ENCODE results near the gene SLC44A1. TPM values are rescaled to one million over a fixed set of nuclear protein-coding genes. Genes with fewer than 3 reads are reported as not detected.
A peak's percentile ranks its signal among the peaks of the same experiment; 100 is the strongest.
"Not testable (repeated sequence)": the region's sequence is repeated elsewhere in the genome, so short reads cannot be mapped to it uniquely, and the experiment has no call there.

SLC44A1 gene
- total RNA-seq, 1 experiment from 2014 or later, result 25.0 TPM

GRCh38 chr9:105241356-105242043 is 3.0 kb upstream of the SLC44A1 start:
- no peak for DNase-seq (ENCODE audit: low spot score)
- in situ Hi-C loops (cut with HindIII; ENCODE audit: low sequenced_read_pairs), result no loop called here

DNA sequence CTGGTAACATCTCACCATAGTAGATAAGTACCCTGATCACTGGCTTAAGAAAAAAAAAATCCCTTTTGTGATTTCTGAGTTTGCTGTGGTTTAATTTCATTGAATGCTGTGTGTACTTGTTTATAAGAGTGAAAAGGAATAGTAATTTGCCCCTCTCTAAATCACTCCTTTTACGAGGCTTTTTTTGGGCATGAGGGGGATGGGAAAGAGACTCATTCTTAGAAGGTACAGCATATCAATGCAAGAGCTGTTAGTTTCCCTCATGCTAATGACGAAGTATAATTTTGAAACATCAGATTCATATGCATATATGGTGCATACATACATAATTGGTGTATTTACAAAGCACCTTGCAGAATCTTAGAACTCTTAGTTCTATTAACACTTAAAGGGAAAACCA is 2.4 kb upstream of the SLC44A1 start:
- DNase-seq (ENCODE audit: low spot score), result no peak
- in situ Hi-C loops (cut with HindIII; ENCODE audit: low sequenced_read_pairs), result no loop called here

GRCh38 chr9:105242557-105242956 is 1.9 kb upstream of the SLC44A1 start:
- in situ Hi-C loops (cut with HindIII; ENCODE audit: low sequenced_read_pairs), result no loop called here
- no peak for DNase-seq (ENCODE audit: low spot score)

DNA sequence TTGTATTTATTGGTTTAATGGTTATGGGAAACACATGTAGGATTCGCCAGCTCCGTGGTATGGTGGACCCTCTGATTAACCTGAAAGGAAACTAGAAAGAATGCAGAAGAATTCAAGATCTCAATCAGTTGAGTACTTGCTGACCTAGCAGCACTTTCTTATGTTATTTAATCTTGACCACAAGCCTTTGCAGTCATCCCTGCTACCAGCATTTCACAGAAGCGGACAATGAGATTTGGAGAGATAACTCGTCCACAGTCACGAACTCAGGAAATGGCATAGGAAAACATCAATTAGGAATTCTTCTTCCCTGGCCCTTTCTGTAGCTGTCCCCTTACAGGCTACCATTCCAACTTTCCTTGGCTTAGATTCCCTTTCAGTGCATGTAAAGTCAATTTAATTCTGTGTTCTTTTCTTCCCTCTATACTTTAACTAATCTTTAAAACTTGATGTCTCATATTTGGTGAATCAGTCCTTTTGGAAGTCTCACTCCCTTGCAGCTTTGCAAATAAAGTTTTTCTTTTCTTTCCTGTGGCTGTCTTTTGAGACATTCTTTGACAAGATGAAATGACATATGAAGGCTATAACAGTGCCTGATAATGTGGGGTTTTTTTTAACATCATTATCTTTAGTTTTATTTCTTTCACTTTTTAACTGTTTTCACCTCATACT is 1.3 kb upstream of the SLC44A1 start:
- in situ Hi-C loops (cut with HindIII; ENCODE audit: low sequenced_read_pairs), result no loop called here
- DNase-seq (ENCODE audit: low spot score), result no peak

DNA sequence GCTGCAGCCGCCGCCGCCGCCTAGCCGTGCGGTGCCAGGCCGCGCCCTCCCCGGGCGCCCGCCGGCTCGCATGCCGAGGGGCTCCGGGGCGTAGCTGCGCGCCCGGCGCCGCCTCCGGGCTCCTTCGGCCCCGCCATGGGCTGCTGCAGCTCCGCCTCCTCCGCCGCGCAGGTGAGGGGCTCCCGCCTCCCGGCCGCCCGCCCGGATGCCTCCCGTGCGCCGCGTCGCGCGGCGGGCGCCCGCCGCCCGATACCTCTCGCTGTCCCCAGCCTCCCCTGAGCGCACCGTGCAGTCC is 230 bp downstream of the SLC44A1 start:
- in situ Hi-C loops (cut with HindIII; ENCODE audit: low sequenced_read_pairs), result no loop called here

DNA sequence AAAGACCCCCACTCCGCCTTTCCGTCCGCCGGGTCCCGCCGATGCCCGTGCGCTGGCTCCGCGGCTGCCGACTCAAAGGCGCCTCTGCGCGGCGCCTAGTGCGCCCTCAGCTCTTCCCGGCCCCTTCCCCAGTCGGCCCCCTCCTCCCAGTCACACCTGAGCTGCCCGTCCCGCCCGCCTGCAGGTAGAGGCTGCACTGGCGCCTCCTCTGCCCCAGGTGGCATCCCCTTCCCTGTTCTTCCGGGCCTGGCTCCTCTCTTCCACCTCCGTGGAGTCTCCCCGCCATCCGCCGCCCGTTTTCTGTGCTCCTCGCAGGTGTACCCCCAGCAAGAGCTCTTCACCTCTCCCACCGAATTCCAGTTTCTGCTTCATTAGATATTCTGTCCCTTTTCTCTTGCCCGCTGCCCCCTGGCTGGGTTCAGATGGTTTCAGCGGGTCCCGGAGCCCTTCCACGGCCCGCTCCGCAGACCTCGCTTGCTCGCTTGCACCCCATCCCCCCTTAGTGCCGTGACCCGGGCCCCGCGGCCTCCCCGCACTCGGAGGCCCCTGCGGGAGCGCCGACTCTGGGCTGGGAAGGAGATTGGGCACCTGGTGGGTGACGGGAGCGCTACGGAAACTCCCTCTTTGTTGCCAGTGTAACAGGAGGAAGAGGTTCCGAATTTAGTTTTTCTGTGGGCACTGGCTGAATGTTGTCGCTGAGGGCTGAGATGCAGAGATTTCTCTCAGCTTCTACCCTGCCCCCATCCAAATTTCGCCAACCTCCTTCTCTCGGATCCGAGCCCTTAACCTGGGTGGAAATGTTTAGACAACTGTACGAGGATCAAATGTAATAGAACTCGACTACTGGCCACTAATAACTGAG is 809 bp downstream of the SLC44A1 start:
- DNase-seq (ENCODE audit: low spot score), result peak; percentile 84
- in situ Hi-C loops (cut with HindIII; ENCODE audit: low sequenced_read_pairs), result no loop called here

More for the DNA sequence above, 230 bp downstream of the SLC44A1 start:
- DNase-seq (ENCODE audit: low spot score), result no peak

DNA sequence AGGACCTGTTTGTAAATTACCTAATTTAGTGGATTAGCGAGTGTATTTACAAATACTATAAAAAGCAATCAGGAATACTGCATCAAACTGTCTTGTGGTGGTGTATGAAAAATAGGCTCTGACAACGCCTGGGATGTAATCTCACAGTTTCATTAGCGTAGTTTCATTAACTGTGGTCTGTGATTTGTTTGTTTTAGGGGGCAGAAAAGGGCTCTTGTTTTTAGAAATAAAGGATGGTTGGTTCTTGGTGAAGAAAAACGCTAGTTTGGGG is 1.4 kb downstream of the SLC44A1 start:
- no peak for DNase-seq (ENCODE audit: low spot score)
- in situ Hi-C loops (cut with HindIII; ENCODE audit: low sequenced_read_pairs), result no loop called here

DNA sequence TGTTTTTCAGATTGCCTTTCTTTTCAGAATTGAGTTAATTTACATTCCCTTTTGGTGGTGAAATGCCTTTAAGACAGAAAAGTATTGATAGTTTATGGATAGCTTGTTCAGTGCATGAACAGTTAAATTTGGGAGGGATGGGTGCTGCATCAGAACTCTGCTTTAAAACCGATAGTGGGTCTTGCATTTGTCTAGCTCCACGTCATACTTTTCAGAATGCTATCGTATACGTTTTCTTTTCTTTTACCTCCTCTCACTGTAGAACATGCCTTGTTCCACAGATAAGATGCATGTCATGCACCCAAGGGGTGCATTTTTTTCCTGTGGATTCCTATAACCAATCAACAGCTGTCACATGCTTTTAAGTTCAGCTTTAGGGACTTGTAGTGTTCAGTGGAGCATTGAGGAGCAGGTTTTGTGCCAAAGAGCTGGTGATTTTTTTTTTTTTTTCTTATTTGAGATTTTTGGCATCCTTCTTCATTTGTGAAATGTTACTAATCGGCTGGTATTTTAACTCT is 2.3 kb downstream of the SLC44A1 start:
- in situ Hi-C loops (cut with HindIII; ENCODE audit: low sequenced_read_pairs), result no loop called here
- DNase-seq (ENCODE audit: low spot score), result no peak

- no peak for DNase-seq (ENCODE audit: low spot score)
- in situ Hi-C loops (cut with HindIII; ENCODE audit: low sequenced_read_pairs), result no loop called here
These were observed 4.2 kb downstream of the SLC44A1 start for GRCh38 chr9:105248691-105249090.

GRCh38 chr9:105251133-105251532 is 6.7 kb downstream of the SLC44A1 start:
- in situ Hi-C loops (cut with HindIII; ENCODE audit: low sequenced_read_pairs), result no loop called here
- DNase-seq (ENCODE audit: low spot score), result no peak

- DNase-seq (ENCODE audit: low spot score), result no peak
- in situ Hi-C loops (cut with HindIII; ENCODE audit: low sequenced_read_pairs), result no loop called here
These were observed 7.4 kb downstream of the SLC44A1 start for GRCh38 chr9:105251733-105252404.

- DNase-seq (ENCODE audit: low spot score), result no peak
- in situ Hi-C loops (cut with HindIII; ENCODE audit: low sequenced_read_pairs), result no loop called here
These were observed 7.9 kb downstream of the SLC44A1 start for GRCh38 chr9:105252405-105252756.

GRCh38 chr9:105254226-105254625 is 9.8 kb downstream of the SLC44A1 start:
- no peak for DNase-seq (ENCODE audit: low spot score)
- in situ Hi-C loops (cut with HindIII; ENCODE audit: low sequenced_read_pairs), result no loop called here

DNA sequence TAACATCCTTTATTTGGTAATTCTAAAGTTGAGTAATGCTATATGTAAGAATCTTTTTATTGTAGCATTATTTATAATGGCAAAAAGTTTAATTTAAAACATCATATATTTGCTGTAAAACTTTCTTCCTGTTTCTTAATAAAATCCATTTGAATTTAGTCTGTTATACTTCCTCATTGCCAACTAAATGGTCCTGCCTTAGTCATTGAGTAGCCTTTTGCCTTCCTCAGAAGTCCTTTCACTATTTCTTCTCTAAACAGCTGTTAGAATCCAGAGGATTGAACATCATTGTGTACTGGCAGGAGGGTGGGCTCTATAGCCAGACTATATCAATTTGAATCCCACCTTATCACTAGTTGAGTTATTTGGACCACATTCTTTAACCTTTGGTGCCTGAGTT is 11.0 kb downstream of the SLC44A1 start:
- DNase-seq (ENCODE audit: low spot score), result no peak
- in situ Hi-C loops (cut with HindIII; ENCODE audit: low sequenced_read_pairs), result no loop called here

DNA sequence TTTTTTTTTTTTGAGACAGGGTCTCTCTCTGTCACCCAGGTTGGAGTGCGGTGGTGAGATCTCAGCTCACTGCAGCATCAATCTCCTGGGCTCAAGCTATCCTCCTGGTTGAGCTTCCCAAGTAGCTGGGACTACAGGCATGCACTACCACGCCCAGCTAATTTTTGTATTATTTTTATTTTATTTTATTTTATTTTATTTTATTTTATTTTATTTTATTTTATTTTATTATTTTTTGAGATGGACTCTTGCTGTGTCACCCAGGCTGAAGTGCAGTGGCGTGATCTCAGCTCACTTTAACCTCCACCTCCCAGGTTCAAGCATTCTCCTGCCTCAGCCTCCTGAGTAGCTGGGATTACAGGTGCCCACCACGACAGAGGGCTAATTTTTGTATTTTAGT is 12.1 kb downstream of the SLC44A1 start:
- in situ Hi-C loops (cut with HindIII; ENCODE audit: low sequenced_read_pairs); DNase-seq (ENCODE audit: low spot score): not testable (repeated sequence)

DNA sequence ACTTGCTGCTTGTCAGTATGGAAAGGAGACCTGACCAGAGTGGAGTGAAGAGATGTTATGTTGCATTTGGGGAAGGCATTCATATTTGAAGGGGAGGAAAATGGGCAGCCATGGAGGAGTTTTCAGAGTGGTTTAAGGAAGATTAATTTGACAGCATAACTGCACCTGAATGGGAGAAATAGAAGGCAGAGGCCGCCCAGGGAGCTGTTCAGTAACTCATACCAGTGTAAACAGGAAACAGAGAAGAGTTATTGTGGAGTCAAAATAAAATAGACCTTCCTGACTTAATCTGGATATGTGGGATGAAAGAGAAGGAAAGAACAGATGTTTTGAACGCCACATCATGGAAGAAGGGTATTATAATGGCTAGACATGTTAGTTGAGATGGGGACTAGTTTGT is 13.4 kb downstream of the SLC44A1 start:
- in situ Hi-C loops (cut with HindIII; ENCODE audit: low sequenced_read_pairs), result no loop called here

GRCh38 chr9:105258225-105258737 is 13.8 kb downstream of the SLC44A1 start:
- DNase-seq (ENCODE audit: low spot score), result no peak
- in situ Hi-C loops (cut with HindIII; ENCODE audit: low sequenced_read_pairs), result no loop called here

More for the DNA sequence above, 13.4 kb downstream of the SLC44A1 start:
- DNase-seq (ENCODE audit: low spot score), result no peak

GRCh38 chr9:105259274-105259673 is 14.8 kb downstream of the SLC44A1 start:
- DNase-seq (ENCODE audit: low spot score), result no peak
- in situ Hi-C loops (cut with HindIII; ENCODE audit: low sequenced_read_pairs), result no loop called here

- DNase-seq (ENCODE audit: low spot score), result no peak
- in situ Hi-C loops (cut with HindIII; ENCODE audit: low sequenced_read_pairs), result no loop called here
These were observed 15.5 kb downstream of the SLC44A1 start for GRCh38 chr9:105259731-105260612.
